ENCODE results near the gene LATS2. TPM values are rescaled to one million over a fixed set of nuclear protein-coding genes. Genes with fewer than 3 reads are reported as not detected.

The LATS2 gene
- total RNA-seq, 1 donor from 2014 or later = 44.1 TPM

GRCh38 chr13:21100994-21101757 lies 39.8 kb upstream of the LATS2 start:
- ATAC-seq (no peak), DNase-seq (no peak)
- Histone ChIP-seq H3K4me1 (no peaks in the 10 kb centered on the region), H3K36me3 (no peaks in the 10 kb centered on the region), H3K27me3 (no peaks in the 10 kb centered on the region), H3K4me3 (no peak overlapping the region), H3K27ac (no peak overlapping the region), H3K9me3 (no peaks in the 10 kb centered on the region)
- no peak for TF ChIP-seq CTCF (IDR thresholded peaks at IDR 0.05)
- intact Hi-C loops (cut with DNase I) = loop anchor here (10.0 kb wide), 1 partner anchor 156 kb away; no protein-coding TSS in a partner anchor

GRCh38 chr13:21100211-21100610 lies 38.8 kb upstream of the LATS2 start:
- Histone ChIP-seq H3K36me3 (no peaks in the 10 kb centered on the region), H3K27ac (no peak overlapping the region), H3K4me3 (no peak overlapping the region), H3K27me3 (no peaks in the 10 kb centered on the region), H3K4me1 (no peaks in the 10 kb centered on the region), H3K9me3 (no peaks in the 10 kb centered on the region)
- intact Hi-C loops (cut with DNase I) = loop anchor here (10.0 kb wide), 1 partner anchor 155 kb away; no protein-coding TSS in a partner anchor
- DNase-seq = no peak
- ATAC-seq = no peak
- TF ChIP-seq CTCF (IDR thresholded peaks at IDR 0.05) = no peak

GRCh38 chr13:21095311-21095710 lies 33.9 kb upstream of the LATS2 start:
- no peaks in the 10 kb centered on the region for H3K4me1 ChIP-seq
- no peak overlapping the region for H3K27ac ChIP-seq
- TF ChIP-seq CTCF (IDR thresholded peaks at IDR 0.05) = no peak
- ATAC-seq = no peak
- no peak overlapping the region for H3K4me3 ChIP-seq
- DNase-seq = no peak
- no peaks in the 10 kb centered on the region for H3K9me3 ChIP-seq
- no peaks in the 10 kb centered on the region for H3K36me3 ChIP-seq
- no peaks in the 10 kb centered on the region for H3K27me3 ChIP-seq
- intact Hi-C loops (cut with DNase I) = no loop called here

- Histone ChIP-seq H3K36me3 (no peaks in the 10 kb centered on the region), H3K4me3 (no peak overlapping the region), H3K27me3 (no peaks in the 10 kb centered on the region), H3K9me3 (no peaks in the 10 kb centered on the region), H3K27ac (no peak overlapping the region), H3K4me1 (no peaks in the 10 kb centered on the region)
- TF ChIP-seq CTCF (IDR thresholded peaks at IDR 0.05) = no peak
- DNase-seq = no peak
- no peak for ATAC-seq
- intact Hi-C loops (cut with DNase I) = no loop called here
Observed at GRCh38 chr13:21089830-21090229, 28.4 kb upstream of the LATS2 start.

- Histone ChIP-seq H3K4me1 (no peaks in the 10 kb centered on the region), H3K9me3 (no peaks in the 10 kb centered on the region), H3K36me3 (no peaks in the 10 kb centered on the region), H3K4me3 (no peak overlapping the region), H3K27ac (no peak overlapping the region), H3K27me3 (no peaks in the 10 kb centered on the region)
- ATAC-seq = no peak
- DNase-seq = no peak
- no peak for TF ChIP-seq CTCF (IDR thresholded peaks at IDR 0.05)
- intact Hi-C loops (cut with DNase I) = no loop called here
Observed at GRCh38 chr13:21088534-21088933, 27.1 kb upstream of the LATS2 start.
